Vagina (tissue), 2 donors: Measurements from ENCODE around the gene C16orf86.

ENCODE experiments used
- CTCF ChIP-seq, 3 experiments: fragments of 450-650 bp in 2 of 3; fragments of 200-600 bp in 1 of 3; sonication (generic) in 1 of 3; IDR thresholded peaks; one replicate each; pipeline ENCODE4 v1.5.1; 2017 to 2019; ENCODE audit warnings: antibody characterized with exemption in 3 of 3, mild to moderate bottlenecking in 2 of 3, moderate library complexity in 2 of 3
- POLR2A ChIP-seq, 2 donors: fragments of 450-650 bp; IDR thresholded peaks; one replicate each; pipeline ENCODE4 v1.6.1; 2017; ENCODE audit warnings: antibody characterized with exemption in 2 of 2, mild to moderate bottlenecking in 2 of 2, moderate library complexity in 2 of 2
- POLR2AphosphoS5 ChIP-seq, 2 donors: sonication (generic); formaldehyde crosslinking; IDR thresholded peaks; one replicate each; pipeline ENCODE4 v1.9.0; 2017; ENCODE audit warnings: antibody characterized with exemption in 2 of 2, mild to moderate bottlenecking in 2 of 2, low read depth in 1 of 2; ENCODE audit not compliant: insufficient read depth in 1 of 2

GRCh38 chr16:67716097-67716496 lies 49.5 kb downstream of the C16orf86 start:
- TF ChIP-seq POLR2AphosphoS5 (IDR thresholded peaks at IDR 0.05; ENCODE audit: insufficient read depth in 1 of 2, low read depth in 1 of 2) (no peak), CTCF (IDR thresholded peaks at IDR 0.05) (no peak), POLR2A (IDR thresholded peaks at IDR 0.05) (no peak)
